BE2C (cell line): ENCODE measurements around the gene KCNMA1.

Experiments
- DNase-seq: peaks from one replicate; pipeline ENCODE4 v3.0.0-alpha.2; 2020
- H3K27me3 ChIP-seq: fragments of 250-450 bp; sonication (Bioruptor Pico); 2 replicates; pipeline ENCODE4 v1.5.1; 2020; ENCODE audit warnings: mild to moderate bottlenecking
- H3K36me3 ChIP-seq: fragments of 250-450 bp; sonication (Bioruptor Pico); 2 replicates; pipeline ENCODE4 v1.5.1; 2020; ENCODE audit warnings: mild to moderate bottlenecking
- H3K4me1 ChIP-seq: fragments of 250-450 bp; sonication (Bioruptor Pico); 2 replicates; pipeline ENCODE4 v1.5.1; 2020
- H3K4me3 ChIP-seq: 2 replicates; pipeline ENCODE4 v1.5.1; 2011; ENCODE audit warnings: low read depth, low read length
- H3K9me3 ChIP-seq: fragments of 250-450 bp; sonication (Bioruptor Pico); 2 replicates; pipeline ENCODE4 v1.5.1; 2020
- CTCF ChIP-seq: IDR thresholded peaks from 2 replicates; pipeline ENCODE4 v1.5.1; 2012; ENCODE audit warnings: mild to moderate bottlenecking, low read depth, low read length

KCNMA1 gene

GRCh38 chr10:77602913-77603533 lies 34.6 kb downstream of the KCNMA1 start:
- Histone ChIP-seq H3K4me3 (no peak overlapping the region), H3K4me1 (peaks cover 8% of the 10 kb centered on the region), H3K27me3 (no peaks in the 10 kb centered on the region), H3K36me3 (no peaks in the 10 kb centered on the region), H3K9me3 (no peaks in the 10 kb centered on the region)
- TF ChIP-seq CTCF: no peak
- DNase-seq: no peak

- no peak for DNase-seq
- H3K4me1 ChIP-seq: peaks cover 8% of the 10 kb centered on the region
- H3K36me3 ChIP-seq: no peaks in the 10 kb centered on the region
- no peak for TF ChIP-seq CTCF
- no peak overlapping the region for H3K4me3 ChIP-seq
- H3K27me3 ChIP-seq: no peaks in the 10 kb centered on the region
- no peaks in the 10 kb centered on the region for H3K9me3 ChIP-seq
Measured at GRCh38 chr10:77602231-77602912, 35.2 kb downstream of the KCNMA1 start.

GRCh38 chr10:77601488-77601887 lies 36.1 kb downstream of the KCNMA1 start:
- Histone ChIP-seq H3K9me3 (no peaks in the 10 kb centered on the region), H3K27me3 (no peaks in the 10 kb centered on the region), H3K4me3 (no peak overlapping the region), H3K36me3 (no peaks in the 10 kb centered on the region), H3K4me1 (peaks cover 8% of the 10 kb centered on the region)
- no peak for TF ChIP-seq CTCF
- DNase-seq: no peak

- H3K36me3 ChIP-seq: no peaks in the 10 kb centered on the region
- DNase-seq: no peak
- no peaks in the 10 kb centered on the region for H3K9me3 ChIP-seq
- peaks cover 8% of the 10 kb centered on the region for H3K4me1 ChIP-seq
- no peak for TF ChIP-seq CTCF
- no peak overlapping the region for H3K4me3 ChIP-seq
- H3K27me3 ChIP-seq: no peaks in the 10 kb centered on the region
Measured at GRCh38 chr10:77600640-77601039, 37.0 kb downstream of the KCNMA1 start.

GRCh38 chr10:77599651-77600050 lies 38.0 kb downstream of the KCNMA1 start:
- Histone ChIP-seq H3K27me3 (no peaks in the 10 kb centered on the region), H3K36me3 (no peaks in the 10 kb centered on the region), H3K4me1 (peaks cover 8% of the 10 kb centered on the region), H3K4me3 (no peak overlapping the region), H3K9me3 (no peaks in the 10 kb centered on the region)
- no peak for TF ChIP-seq CTCF
- DNase-seq: no peak

- DNase-seq: no peak
- Histone ChIP-seq H3K4me1 (peaks cover 5% of the 10 kb centered on the region), H3K27me3 (no peaks in the 10 kb centered on the region), H3K9me3 (no peaks in the 10 kb centered on the region), H3K4me3 (no peak overlapping the region), H3K36me3 (no peaks in the 10 kb centered on the region)
- TF ChIP-seq CTCF: no peak
Measured at GRCh38 chr10:77598606-77599005, 39.0 kb downstream of the KCNMA1 start.
